GM19372 (cell line): ENCODE data around the gene RAB29.
"Not testable (repeated sequence)": the region's sequence is repeated elsewhere in the genome, so short reads cannot be mapped to it uniquely, and the experiment has no call there.

Experiments
- ATAC-seq: cut with Tn5 transposase; IDR thresholded peaks from one replicate; pipeline ENCODE4 v1.9.1; 2021; ENCODE audit warnings: mild to moderate bottlenecking, low read depth, moderate library complexity; ENCODE audit not compliant: unreplicated experiment

RAB29 gene, protein sequence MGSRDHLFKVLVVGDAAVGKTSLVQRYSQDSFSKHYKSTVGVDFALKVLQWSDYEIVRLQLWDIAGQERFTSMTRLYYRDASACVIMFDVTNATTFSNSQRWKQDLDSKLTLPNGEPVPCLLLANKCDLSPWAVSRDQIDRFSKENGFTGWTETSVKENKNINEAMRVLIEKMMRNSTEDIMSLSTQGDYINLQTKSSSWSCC

GRCh38 chr1:205775015-205775716 is at the start of gene RAB29:
TSS of gene RAB29 (minus strand) at chr1:205775482. CDS start at chr1:205774956, 526 bp downstream.
- peak; percentile 71 for ATAC-seq

GRCh38 chr1:205824180-205824579 is 48.9 kb upstream of the RAB29 start:
- ATAC-seq: no peak

DNA sequence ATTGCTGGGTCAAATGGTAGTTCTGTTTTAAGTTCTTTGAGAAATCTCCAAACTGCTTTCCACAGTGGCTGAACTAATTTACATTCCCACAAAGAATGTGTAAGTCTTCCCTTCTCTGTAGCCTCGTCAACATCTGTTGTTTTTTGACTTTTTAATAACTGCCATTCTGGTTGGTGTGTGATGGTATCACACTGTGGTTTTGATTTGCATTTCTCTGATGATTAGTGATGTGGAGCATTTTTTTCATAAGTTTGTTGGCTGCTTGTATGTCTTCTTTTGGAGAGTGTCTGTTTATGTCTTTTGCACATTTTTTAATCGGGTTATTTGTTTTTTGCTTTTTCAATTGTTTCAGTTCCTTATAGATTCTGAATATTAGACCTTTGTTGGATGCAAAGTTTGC is 48.0 kb upstream of the RAB29 start:
- ATAC-seq: not testable (repeated sequence)

- ATAC-seq: no peak
Observed at GRCh38 chr1:205822397-205822796, 47.1 kb upstream of the RAB29 start.

GRCh38 chr1:205817988-205818387 is 42.7 kb upstream of the RAB29 start:
- no peak for ATAC-seq

DNA sequence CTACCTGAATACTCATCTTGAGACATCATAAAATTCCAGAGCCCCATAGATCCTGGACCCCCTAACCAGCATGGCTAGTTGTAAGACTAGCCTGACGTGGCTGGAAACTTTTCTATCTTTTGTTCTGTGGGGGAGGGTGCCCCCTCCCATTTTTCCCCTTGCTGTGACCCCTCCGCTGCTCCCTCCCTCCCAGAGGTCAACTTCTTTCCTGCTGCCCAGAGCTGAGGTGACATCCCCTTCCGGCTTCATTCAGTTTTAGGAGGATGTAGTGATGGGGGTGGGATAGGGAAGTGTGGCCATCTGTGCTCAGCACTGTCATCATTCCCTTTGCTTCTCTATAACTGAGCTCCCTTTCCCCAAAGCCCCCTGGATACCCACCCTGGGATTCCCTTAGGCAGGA is 42.1 kb upstream of the RAB29 start:
- ATAC-seq: no peak

DNA sequence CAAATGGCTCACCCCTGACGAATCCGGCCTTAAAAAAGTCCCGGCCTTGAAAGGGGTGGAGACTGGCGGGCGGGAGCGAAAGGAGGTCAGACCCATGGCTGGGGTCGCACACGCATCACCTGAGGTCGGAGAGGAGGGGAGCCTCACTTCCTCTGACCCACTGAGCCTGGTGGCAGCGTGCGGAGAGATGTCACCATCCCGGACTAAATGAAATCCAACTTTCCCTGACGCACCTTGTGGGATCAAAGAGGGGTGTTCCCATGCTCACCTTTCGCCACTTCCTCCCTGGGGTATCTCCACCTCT is 38.4 kb upstream of the RAB29 start:
- no peak for ATAC-seq

GRCh38 chr1:205812878-205813754 is 37.8 kb upstream of the RAB29 start, which contains the start of gene SLC41A1:
TSS of gene SLC41A1 (minus strand) at chr1:205813198. CDS start at chr1:205810441, 2,757 bp downstream.
- ATAC-seq: peak; percentile 83

DNA sequence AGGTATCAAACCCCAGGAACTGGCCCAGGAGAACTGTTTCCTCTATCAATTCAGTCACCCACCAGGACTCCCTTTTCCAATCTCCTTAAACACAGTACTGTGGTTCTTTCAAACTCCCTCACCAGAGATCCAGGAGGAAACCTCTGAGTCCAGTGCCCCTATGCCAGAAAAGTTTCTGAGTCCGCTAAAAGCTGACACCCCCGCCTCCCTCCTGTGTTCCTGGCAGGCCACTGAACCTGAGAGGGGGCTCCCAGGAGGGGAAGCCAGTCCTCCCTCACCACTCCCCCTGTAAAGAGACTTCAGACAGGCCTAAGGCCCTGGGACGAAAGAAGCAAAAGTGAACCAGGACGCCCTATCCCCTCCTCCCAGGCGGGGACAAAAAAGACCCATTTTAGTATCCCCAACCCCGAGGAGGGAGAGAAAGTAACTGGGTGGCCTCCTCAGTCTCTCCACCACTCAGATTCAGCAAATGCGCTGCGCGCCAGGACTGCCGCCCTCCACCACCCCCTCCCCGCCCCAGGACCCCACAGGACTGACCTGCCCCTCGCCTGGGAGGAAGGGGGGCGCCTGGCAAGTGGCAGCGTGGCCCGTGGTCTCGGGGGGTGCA is 37.1 kb upstream of the RAB29 start:
- no peak for ATAC-seq

DNA sequence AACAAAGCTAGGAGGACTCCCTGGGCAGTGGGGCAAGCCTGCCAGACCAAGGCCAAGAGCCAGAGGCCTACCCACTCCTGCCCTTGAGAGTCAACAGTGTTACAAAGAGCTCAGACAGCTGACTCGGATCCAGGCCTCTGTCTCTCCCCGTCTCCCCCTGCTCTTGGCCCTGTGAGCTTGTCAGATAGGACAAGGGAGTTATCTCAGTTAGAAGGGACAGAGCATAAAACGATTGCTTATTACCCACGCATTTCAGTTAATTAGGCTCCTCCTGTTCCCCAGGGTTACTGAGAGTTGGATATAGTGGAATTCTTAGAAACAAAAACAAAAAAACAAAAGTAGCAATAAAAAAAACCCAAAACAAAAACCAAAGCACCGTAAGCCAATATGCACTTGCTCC is 36.4 kb upstream of the RAB29 start:
- ATAC-seq: no peak

DNA sequence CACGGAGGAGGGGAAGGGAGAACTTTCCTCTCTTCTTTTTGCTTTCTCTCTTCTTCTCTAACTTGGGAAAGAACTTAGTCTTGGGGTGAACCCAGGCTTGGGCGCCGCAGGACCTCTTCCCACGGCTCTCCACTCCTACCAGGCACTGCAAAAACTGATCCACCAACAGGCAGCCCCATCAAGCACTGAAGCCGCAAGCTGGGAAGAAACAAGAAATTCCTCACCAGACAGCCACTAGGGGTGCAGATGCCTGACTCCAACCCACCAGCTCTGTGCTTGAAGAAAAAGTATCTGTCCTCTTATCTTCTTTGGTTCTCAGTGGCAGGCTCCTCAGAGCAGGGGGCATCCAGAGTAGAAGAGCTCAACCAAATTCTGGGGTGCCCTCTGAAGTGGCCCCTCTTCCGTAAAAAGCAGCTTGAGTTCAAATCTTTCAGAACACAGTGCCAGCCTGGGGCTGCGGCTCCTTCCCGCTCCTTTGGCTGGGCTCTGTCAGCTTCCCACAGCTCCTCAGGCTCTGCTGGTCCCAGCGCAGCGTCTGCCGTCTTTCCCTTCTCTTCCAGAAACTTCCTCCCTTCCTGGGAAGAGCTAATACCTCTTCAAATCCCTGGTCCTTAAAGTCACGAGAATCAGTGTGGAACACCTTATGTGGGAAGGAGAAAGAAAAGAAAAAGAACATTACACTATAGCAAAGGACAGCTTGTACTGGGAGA is 35.3 kb upstream of the RAB29 start:
- no peak for ATAC-seq

DNA sequence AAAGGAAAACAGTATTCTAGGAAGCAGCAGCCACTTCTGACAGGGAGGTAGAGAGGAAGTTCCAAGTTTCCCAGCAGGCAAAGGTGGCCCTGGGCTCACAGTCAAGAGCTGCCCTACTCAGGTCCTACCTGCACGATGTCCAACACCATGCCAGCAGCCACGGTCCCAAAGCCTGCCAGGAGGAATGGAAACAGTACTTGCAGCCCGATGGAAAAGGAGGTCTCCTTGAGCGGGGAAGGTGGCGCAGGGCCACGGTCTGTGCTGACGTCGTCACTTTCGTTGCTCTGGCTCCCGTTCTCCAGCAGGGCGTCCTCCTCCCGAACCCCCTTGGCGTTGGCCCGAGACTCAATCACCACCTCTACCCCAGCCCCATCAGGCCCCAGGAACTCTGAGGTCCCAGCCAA is 34.7 kb upstream of the RAB29 start:
- no peak for ATAC-seq

GRCh38 chr1:205809469-205809868 is 34.2 kb upstream of the RAB29 start:
- no peak for ATAC-seq

DNA sequence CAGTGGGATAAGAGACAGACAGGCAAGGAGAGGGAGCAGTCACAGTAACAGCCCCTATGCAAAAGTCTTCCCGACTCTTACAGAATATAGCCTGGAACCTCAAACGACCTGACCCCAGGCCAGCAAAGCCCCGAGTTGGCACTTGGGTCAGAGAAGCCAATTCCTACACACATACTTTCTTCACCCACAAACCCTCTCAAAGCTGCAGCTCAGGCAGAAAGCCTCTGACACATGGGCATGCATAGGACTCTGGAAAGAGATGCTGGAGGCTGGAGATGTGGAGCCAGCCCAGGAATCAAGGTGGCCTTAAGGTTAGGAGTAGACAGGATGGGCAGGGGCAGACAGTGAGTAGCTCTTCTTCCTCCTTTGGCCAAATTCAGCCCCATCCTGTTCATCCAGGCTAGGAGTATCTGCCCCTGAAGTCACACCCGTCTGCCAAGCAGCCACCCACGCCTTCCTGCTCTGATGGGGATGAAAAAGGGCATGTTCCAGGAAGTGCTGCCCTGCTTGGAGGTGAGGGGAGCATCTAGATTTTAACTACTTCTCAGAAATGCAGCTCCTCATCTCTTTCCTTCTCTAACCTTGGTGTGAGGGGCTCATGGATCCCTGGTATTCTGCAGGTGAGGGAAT is 29.9 kb upstream of the RAB29 start:
- no peak for ATAC-seq

GRCh38 chr1:205804605-205805004 is 29.3 kb upstream of the RAB29 start:
- no peak for ATAC-seq

GRCh38 chr1:205803986-205804385 is 28.7 kb upstream of the RAB29 start:
- ATAC-seq: no peak

DNA sequence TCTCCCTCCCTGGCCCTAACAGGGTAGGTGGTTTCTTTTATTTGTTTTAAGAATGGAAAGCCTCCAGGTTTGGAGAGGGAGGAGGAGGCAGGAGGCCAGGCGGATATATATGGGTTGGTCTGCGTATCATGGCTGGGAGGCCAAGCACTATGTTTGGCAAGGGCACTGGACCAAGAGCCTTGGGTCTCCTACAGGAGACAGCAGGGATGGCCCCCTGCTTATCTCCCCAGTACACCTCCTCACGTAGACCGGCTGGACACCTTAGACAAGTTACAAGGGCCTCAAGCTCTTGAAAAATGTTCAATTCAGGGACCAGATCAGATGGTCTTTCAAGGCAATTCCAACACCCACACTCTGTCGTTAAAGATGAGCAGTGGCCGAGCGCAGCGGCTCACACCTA is 26.8 kb upstream of the RAB29 start:
- ATAC-seq: no peak

DNA sequence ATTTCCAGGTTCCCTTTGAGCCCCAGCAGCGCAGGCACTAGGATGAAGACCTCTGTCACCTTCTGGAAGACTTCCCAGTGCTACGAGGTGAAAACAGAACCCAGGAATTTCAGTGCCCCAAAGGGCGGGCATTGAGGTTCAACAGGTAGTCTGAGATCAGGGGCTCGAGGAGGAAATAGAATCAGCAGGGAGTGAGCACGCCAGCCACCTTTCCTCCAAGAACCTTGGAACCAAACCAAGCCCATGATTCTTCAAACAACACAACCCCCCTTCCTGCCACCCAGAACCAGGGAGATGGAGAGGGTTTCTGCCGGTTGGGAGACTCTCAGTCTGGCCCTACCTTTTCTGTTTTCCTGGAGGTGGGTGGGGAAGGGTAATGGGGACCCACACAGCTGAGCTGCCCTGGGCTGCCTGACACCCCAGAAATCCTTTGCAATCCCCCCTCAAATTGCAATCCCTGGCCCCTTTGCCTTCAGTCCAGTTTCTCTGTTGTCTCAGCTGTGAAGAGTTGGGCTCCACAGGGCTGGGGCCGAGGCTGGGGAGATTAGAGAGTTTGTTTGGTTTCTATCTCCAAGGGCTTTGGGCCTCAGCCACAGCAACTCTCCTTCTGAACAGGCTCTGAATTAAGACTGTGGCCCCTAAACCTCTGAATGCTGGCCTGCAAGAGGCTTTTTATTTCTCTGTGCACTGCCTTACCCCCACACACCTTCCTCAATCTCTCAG is 25.9 kb upstream of the RAB29 start:
- ATAC-seq: no peak

- ATAC-seq: no peak
Observed at GRCh38 chr1:205800427-205800826, 25.1 kb upstream of the RAB29 start.
